A549 (cell line): ENCODE data around the gene DNALI1. TPM values are rescaled to one million over a fixed set of nuclear protein-coding genes. Genes with fewer than 3 reads are reported as not detected.

Source experiments
- ATAC-seq, 2 experiments: fragments of 200-7000 bp in 1 of 2; fragments of >200 bp in 1 of 2; cut with Nextera tagmentation in 1 of 2; cut with Tn5 transposase in 1 of 2; 3 replicates each; pipeline versions ENCODE4 v1.8.0 to v1.9.1; 2018 to 2020; ENCODE audit warnings: mild to moderate bottlenecking in 1 of 2, moderate library complexity in 1 of 2
- CTCF ChIA-PET: fragments of 300-600 bp; sonication (Branson Sonifier 250); formaldehyde crosslinking; extraction: SDS; loops from one replicate; lab custom pipeline; 2021; ENCODE audit warnings: antibody characterized with exemption, inconsistent platforms; lab: Yijun Ruan, JAX
- POLR2A ChIA-PET: fragments of 350-600 bp; formaldehyde crosslinking; extraction: SDS; loops from one replicate; lab custom pipeline; 2021; ENCODE audit warnings: antibody characterized with exemption, inconsistent platforms; lab: Yijun Ruan, JAX
- DNase-seq, 2 experiments: peaks; one replicate each; pipeline versions ENCODE4 v3.0.0 to v3.0.0-alpha.2; 2011 to 2016; ENCODE audit warnings: low read depth in 1 of 2, low spot score in 1 of 2
- FAIRE-seq: peaks from 2 replicates; lab custom pipeline; 2011; peaks lifted over from hg19 to GRCh38; lab: Jason Lieb, UNC
- H3K27ac ChIP-seq, 2 experiments: fragments of >200 bp; sonication (Bioruptor Twin); formaldehyde crosslinking; 3 replicates each; pipeline ENCODE4 v1.5.1; 2016 to 2017
- H3K4me1 ChIP-seq: fragments of >200 bp; sonication (Bioruptor Twin); formaldehyde crosslinking; 3 replicates; pipeline ENCODE4 v1.6.1; 2016
- H3K4me2 ChIP-seq: fragments of >200 bp; sonication (Bioruptor Twin); formaldehyde crosslinking; 3 replicates; pipeline ENCODE4 v1.6.1; 2016
- H3K4me3 ChIP-seq: fragments of >200 bp; sonication (Bioruptor Twin); formaldehyde crosslinking; 3 replicates; pipeline ENCODE4 v1.5.1; 2016
- H3K9me3 ChIP-seq: fragments of >200 bp; sonication (Bioruptor Twin); formaldehyde crosslinking; 3 replicates; pipeline ENCODE4 v1.6.1; 2016
- ATOH8 ChIP-seq: fragments of 250-450 bp; sonication (Bioruptor Pico); IDR thresholded peaks from 2 replicates; pipeline ENCODE4 v1.5.0; 2020; ENCODE audit warnings: low read depth, mild to moderate bottlenecking, moderate library complexity
- BCL3 ChIP-seq: fragments of >200 bp; sonication (Bioruptor Twin); formaldehyde crosslinking; IDR thresholded peaks from 3 replicates; pipeline ENCODE4 v1.6.1; 2016
- BHLHE40 ChIP-seq: IDR thresholded peaks from 2 replicates; pipeline ENCODE4 v1.6.1; 2012; ENCODE audit warnings: low read depth, low read length, inconsistent platforms
- CEBPB ChIP-seq, 2 experiments: fragments of >200 bp in 1 of 2; sonication (Bioruptor Twin) in 1 of 2; formaldehyde crosslinking in 1 of 2; IDR thresholded peaks; 2 replicates each; pipeline ENCODE4 v1.6.1; 2012 to 2016
- CHD2 ChIP-seq: fragments of 150-350 bp; IDR thresholded peaks from 2 replicates; pipeline ENCODE4 v1.6.1; 2014; ENCODE audit warnings: low read length; ENCODE audit not compliant: partially characterized antibody
- E2F6 ChIP-seq: IDR thresholded peaks from 2 replicates; pipeline ENCODE4 v1.6.1; 2012; ENCODE audit warnings: low read depth, borderline replicate concordance
- EHMT2 ChIP-seq: fragments of 200-600 bp; sonication (generic); IDR thresholded peaks from 2 replicates; pipeline ENCODE4 v1.6.1; 2016; ENCODE audit warnings: antibody characterized with exemption, low read depth, mild to moderate bottlenecking, moderate library complexity
- ESRRA ChIP-seq: fragments of 150-350 bp; IDR thresholded peaks from 2 replicates; pipeline ENCODE4 v1.6.1; 2014; ENCODE audit warnings: mild to moderate bottlenecking, low read length, borderline replicate concordance
- FOSB ChIP-seq: fragments of 250-450 bp; sonication (Bioruptor Pico); IDR thresholded peaks from 2 replicates; pipeline ENCODE4 v1.5.0; 2020; ENCODE audit warnings: mild to moderate bottlenecking, moderate library complexity
- FOSL2 ChIP-seq, 2 experiments: fragments of 450-650 bp in 1 of 2; fragments of >200 bp in 1 of 2; sonication (Bioruptor Twin) in 1 of 2; formaldehyde crosslinking; IDR thresholded peaks; 2 replicates each; pipeline versions ENCODE4 v1.5.0 to v1.6.1; 2016 to 2020; ENCODE audit warnings: mild to moderate bottlenecking in 1 of 2, moderate library complexity in 1 of 2
- FOXS1 ChIP-seq: fragments of 250-450 bp; sonication (Bioruptor Pico); IDR thresholded peaks from 2 replicates; pipeline ENCODE4 v1.5.0; 2020; ENCODE audit warnings: mild to moderate bottlenecking, moderate library complexity
- GATA3 ChIP-seq: IDR thresholded peaks from 2 replicates; pipeline ENCODE4 v1.6.1; 2012; ENCODE audit warnings: borderline replicate concordance
- HEYL ChIP-seq: fragments of 250-450 bp; sonication (Bioruptor Pico); IDR thresholded peaks from 2 replicates; pipeline ENCODE4 v1.8.0; 2021; ENCODE audit warnings: mild to moderate bottlenecking, moderate library complexity
- HOXA7 ChIP-seq: fragments of 250-450 bp; sonication (Bioruptor Pico); IDR thresholded peaks from 2 replicates; pipeline ENCODE4 v1.5.0; 2020; ENCODE audit warnings: mild to moderate bottlenecking, moderate library complexity
- HOXB5 ChIP-seq: fragments of 250-450 bp; sonication (Bioruptor Pico); IDR thresholded peaks from 2 replicates; pipeline ENCODE4 v1.5.0; 2020; ENCODE audit warnings: mild to moderate bottlenecking, moderate library complexity
- JUN ChIP-seq, 2 experiments: fragments of >200 bp; sonication (Bioruptor Twin); formaldehyde crosslinking; IDR thresholded peaks; 2 replicates in 1 of 2; 3 replicates in 1 of 2; pipeline ENCODE4 v1.6.1; 2016 to 2017
- JUNB ChIP-seq: fragments of >200 bp; sonication (Bioruptor Twin); formaldehyde crosslinking; IDR thresholded peaks from 2 replicates; pipeline ENCODE4 v1.6.1; 2016
- MAFK ChIP-seq: fragments of 450-650 bp; IDR thresholded peaks from 2 replicates; pipeline ENCODE4 v1.6.1; 2014; ENCODE audit not compliant: partially characterized antibody
- MAX ChIP-seq: IDR thresholded peaks from 2 replicates; pipeline ENCODE4 v1.6.1; 2012
- MYC ChIP-seq: IDR thresholded peaks from 2 replicates; pipeline ENCODE4 v1.6.1; 2012; ENCODE audit warnings: mild to moderate bottlenecking, inconsistent platforms, low read length, improper control_type of control experiment, borderline replicate concordance
- PHF8 ChIP-seq: fragments of 200-600 bp; sonication (generic); IDR thresholded peaks from 2 replicates; pipeline ENCODE4 v1.6.1; 2016; ENCODE audit warnings: low read depth, mild to moderate bottlenecking, antibody characterized with exemption, moderate library complexity, borderline replicate concordance
- POLR2A ChIP-seq: IDR thresholded peaks from 2 replicates; pipeline ENCODE4 v1.6.1; 2012; ENCODE audit warnings: mild to moderate bottlenecking, low read length
- RCOR1 ChIP-seq: fragments of 150-350 bp; IDR thresholded peaks from 2 replicates; pipeline ENCODE4 v1.6.1; 2014; ENCODE audit warnings: antibody characterized with exemption, low read length, low read depth
- SMC3 ChIP-seq: fragments of >200 bp; sonication (Bioruptor Twin); formaldehyde crosslinking; IDR thresholded peaks from 3 replicates; pipeline ENCODE4 v1.6.1; 2018; ENCODE audit warnings: inconsistent platforms
- USF2 ChIP-seq: fragments of 450-650 bp; IDR thresholded peaks from 2 replicates; pipeline ENCODE4 v1.6.1; 2014; ENCODE audit warnings: antibody characterized with exemption
- ZC3H11A ChIP-seq: fragments of 450-650 bp; IDR thresholded peaks from 2 replicates; pipeline ENCODE4 v1.6.1; 2014; ENCODE audit warnings: antibody characterized with exemption, mild to moderate bottlenecking
- ZNF302 ChIP-seq: fragments of 250-450 bp; sonication (Bioruptor Pico); IDR thresholded peaks from 2 replicates; pipeline ENCODE4 v1.9.0; 2021; ENCODE audit warnings: inconsistent platforms, mild to moderate bottlenecking, moderate library complexity
- WGBS: methylation state at CpG from one replicate; pipeline ENCODE4 v1.1.6; 2017; ENCODE audit errors: missing lambda C conversion rate; 5-methylcytosine and 5-hydroxymethylcytosine counted together
- polyA plus RNA-seq, 4 experiments: library from polyadenylated mRNA; depleted of rRNA in 3 of 4; stranded (reverse); fragments of >200 nt; fragmentation: RNase III in 1 of 4; extraction: RNeasy Plus Mini Kit Qiagen cat#74134 plus additional on column Dnase treatment in 1 of 4; gene quantifications; 2 replicates in 3 of 4; 3 replicates in 1 of 4; pipeline ENCODE4 v1.2.3, GENCODE V29; 2011 to 2017

Gene DNALI1
- polyA plus RNA-seq, 2 of the 4 experiments (the other 2 are of a cell fraction): not detected

- H3K27ac ChIP-seq: no peak overlapping the region
- ChIA-PET CTCF (no interaction called here), POLR2A (no interaction called here)
- H3K9me3 ChIP-seq: no peaks in the 10 kb centered on the region
- TF ChIP-seq BHLHE40 (no peak), HOXA7 (no peak), SMC3 (no peak), HEYL (CRISPR knock-in tag) (no peak), BCL3 (no peak), EHMT2 (no peak), ATOH8 (CRISPR knock-in tag) (no peak), HOXB5 (CRISPR knock-in tag) (no peak), MAFK (no peak), ZC3H11A (no peak), RCOR1 (no peak)
- ATAC-seq: no peak
- no peak for FAIRE-seq
- no peak overlapping the region for H3K4me3 ChIP-seq
- no peak for DNase-seq
- 97% methylated on average over 2 of the region's 2 CpGs for WGBS
- peaks cover 3% of the 10 kb centered on the region; the same call in 2 of the 3 replicates for H3K4me1 ChIP-seq
- no peak overlapping the region for H3K4me2 ChIP-seq
Observed at GRCh38 chr1:37588939-37589338, 32.2 kb downstream of the DNALI1 start.

- no peak for ATAC-seq
- H3K4me3 ChIP-seq: no peak overlapping the region
- no peak for DNase-seq
- no peak for TF ChIP-seq CEBPB (IDR thresholded peaks at IDR 0.05)
- TF ChIP-seq MAX: no peak
- TF ChIP-seq CHD2: no peak
- no peak for TF ChIP-seq ZNF302 (CRISPR knock-in tag)
- TF ChIP-seq USF2: no peak
- TF ChIP-seq FOXS1 (CRISPR knock-in tag): no peak
- peaks cover 11% of the 10 kb centered on the region for H3K4me1 ChIP-seq
- H3K9me3 ChIP-seq: no peaks in the 10 kb centered on the region
- H3K4me2 ChIP-seq: peak overlapping the region; percentile 94
- 97% methylated on average over 6 of the region's 6 CpGs for WGBS
- H3K27ac ChIP-seq: no peak overlapping the region
- CTCF ChIA-PET: interaction anchor here (1.1 kb wide), 1 partner anchor 9 kb away, joined by 5 read pairs; no protein-coding TSS in a partner anchor
- POLR2A ChIA-PET: no interaction called here
- FAIRE-seq: no peak
Observed at GRCh38 chr1:37593726-37594125, 37.0 kb downstream of the DNALI1 start.

GRCh38 chr1:37595440-37596181 lies 38.9 kb downstream of the DNALI1 start, which contains the start of gene GNL2:
TSS of gene GNL2 (minus strand) at chr1:37595937. CDS start at chr1:37595822, 115 bp downstream.
- Histone ChIP-seq H3K27ac (peak within 1 kb of the TSS; percentile 80 to 93), H3K4me1 (peaks cover 11% of the 10 kb centered on the region), H3K4me2 (peak within 1 kb of the TSS; percentile 94), H3K9me3 (no peaks in the 10 kb centered on the region), H3K4me3 (peak within 1 kb of the TSS; percentile 86)
- WGBS: under 1% methylated on average over 41 of the region's 51 CpGs
- ATAC-seq (peak; percentile 99), FAIRE-seq (no peak), DNase-seq (peak; percentile 94 to 95)
- ChIA-PET CTCF (interaction anchor here (1.0 kb wide), 1 partner anchor 87 kb away, joined by 4 read pairs; no protein-coding TSS in a partner anchor), POLR2A (interaction anchor here (0.5 to 1.8 kb wide), 5 partner anchors 8 to 118 kb away, joined by 3 to 7 read pairs (median 4); a partner anchor contains a TSS)
- no peak for TF ChIP-seq ESRRA
- no peak for TF ChIP-seq SMC3
- no peak for TF ChIP-seq MAFK
- peak; percentile 89 for TF ChIP-seq USF2
- TF ChIP-seq GATA3: peak; percentile 29; the same call in 1 of the 2 replicates
- TF ChIP-seq MYC: peak; percentile 65
- TF ChIP-seq JUNB: no peak
- TF ChIP-seq PHF8: peak; percentile 78
- peak; percentile 77 for TF ChIP-seq E2F6
- no peak for TF ChIP-seq FOSB (CRISPR knock-in tag)
- peak; percentile 54 to 71; a peak in 4 of 5 replicates for TF ChIP-seq JUN (IDR thresholded peaks at IDR 0.05)
- TF ChIP-seq FOSL2 (IDR thresholded peaks at IDR 0.05): no peak
- no peak for TF ChIP-seq FOSL2 (CRISPR knock-in tag; IDR thresholded peaks at IDR 0.05)
- TF ChIP-seq EHMT2: no peak
- no peak for TF ChIP-seq ATOH8 (CRISPR knock-in tag)
- TF ChIP-seq MAX: peak; percentile 98
- TF ChIP-seq POLR2A: peak; percentile 90
